Astrocyte (in vitro differentiated cells and primary cell): Measurements from ENCODE around the gene CCSER1. TPM values are rescaled to one million over a fixed set of nuclear protein-coding genes. Genes with fewer than 3 reads are reported as not detected.
A peak's percentile ranks its signal among the peaks of the same experiment; 100 is the strongest.
"Not testable (repeated sequence)": the region's sequence is repeated elsewhere in the genome, so short reads cannot be mapped to it uniquely, and the experiment has no call there.

Experiments
- DNase-seq: peaks from one replicate; pipeline ENCODE4 v3.0.0-alpha.2; 2010; ENCODE audit warnings: low read depth
- FAIRE-seq: peaks from 2 replicates; lab custom pipeline; 2011; peaks lifted over from hg19 to GRCh38; lab: Jason Lieb, UNC
- H2AFZ ChIP-seq: 2 replicates; pipeline ENCODE4 v1.6.0; 2012; ENCODE audit warnings: low read depth, low read length, inconsistent platforms
- H3K27ac ChIP-seq: 2 replicates; pipeline ENCODE4 v1.5.1; 2011; ENCODE audit warnings: low read depth, low read length, inconsistent platforms
- H3K27me3 ChIP-seq: 2 replicates; pipeline ENCODE4 v1.6.0; 2011; ENCODE audit warnings: low read length, inconsistent platforms; ENCODE audit not compliant: insufficient read depth
- H3K36me3 ChIP-seq: 2 replicates; pipeline ENCODE4 v1.5.1; 2011; ENCODE audit warnings: low read length, inconsistent platforms; ENCODE audit not compliant: insufficient read depth
- H3K4me1 ChIP-seq: 2 replicates; pipeline ENCODE4 v1.5.1; 2011; ENCODE audit warnings: low read length, inconsistent platforms; ENCODE audit not compliant: insufficient read depth
- H3K4me2 ChIP-seq: 2 replicates; pipeline ENCODE4 v1.6.0; 2012; ENCODE audit warnings: low read length, inconsistent platforms
- H3K4me3 ChIP-seq: 2 replicates; pipeline ENCODE4 v1.5.1; 2011; ENCODE audit warnings: low read depth, mild to moderate bottlenecking, low read length, inconsistent platforms; ENCODE audit not compliant: insufficient read depth
- H3K79me2 ChIP-seq: 2 replicates; pipeline ENCODE4 v1.6.0; 2012; ENCODE audit warnings: mild to moderate bottlenecking, low read length, inconsistent platforms; ENCODE audit not compliant: insufficient read depth
- H3K9ac ChIP-seq: 2 replicates; pipeline ENCODE4 v1.6.0; 2012; ENCODE audit warnings: mild to moderate bottlenecking, low read length, inconsistent platforms
- H3K9me3 ChIP-seq: 2 replicates; pipeline ENCODE4 v1.5.1; 2012; ENCODE audit warnings: low read depth, mild to moderate bottlenecking, low read length, inconsistent platforms; ENCODE audit not compliant: insufficient read depth
- H4K20me1 ChIP-seq: 2 replicates; pipeline ENCODE4 v1.6.0; 2012; ENCODE audit warnings: low read length, inconsistent platforms; ENCODE audit not compliant: insufficient read depth
- H3K27ac Mint-ChIP-seq: one replicate; pipeline ENCODE4 v1.8.0; 2021; ENCODE audit warnings: mild to moderate bottlenecking, mixed read lengths; ENCODE audit not compliant: unreplicated experiment
- H3K27me3 Mint-ChIP-seq: one replicate; pipeline ENCODE4 v1.8.0; 2021; ENCODE audit warnings: low read depth, mixed read lengths; ENCODE audit not compliant: unreplicated experiment
- H3K36me3 Mint-ChIP-seq: one replicate; pipeline ENCODE4 v1.8.0; 2021; ENCODE audit warnings: low read depth, mixed read lengths; ENCODE audit not compliant: unreplicated experiment
- H3K4me1 Mint-ChIP-seq: one replicate; pipeline ENCODE4 v1.8.0; 2021; ENCODE audit warnings: low read depth, mixed read lengths; ENCODE audit not compliant: unreplicated experiment
- H3K4me3 Mint-ChIP-seq: one replicate; pipeline ENCODE4 v1.8.0; 2021; ENCODE audit warnings: mild to moderate bottlenecking, moderate library complexity, mixed read lengths; ENCODE audit not compliant: unreplicated experiment
- H3K9me3 Mint-ChIP-seq: one replicate; pipeline ENCODE4 v1.8.0; 2021; ENCODE audit warnings: mild to moderate bottlenecking, mixed read lengths; ENCODE audit not compliant: unreplicated experiment
- EZH2 ChIP-seq: IDR thresholded peaks from 2 replicates; pipeline ENCODE4 v1.6.1; 2012; ENCODE audit warnings: mild to moderate bottlenecking, low read length, inconsistent platforms; ENCODE audit not compliant: insufficient read depth
- total RNA-seq: library from RNA; stranded (reverse); gene quantifications from 2 replicates; pipeline ENCODE4 v1.2.1, GENCODE V29; 2021
- TF ChIP-seq, protein P1 (sequence below): IDR thresholded peaks from 2 replicates; pipeline ENCODE4 v1.5.1; 2011; ENCODE audit warnings: low read depth, mild to moderate bottlenecking, inconsistent platforms, low read length, moderate library complexity; ENCODE audit not compliant: insufficient read depth

The CCSER1 gene
- total RNA-seq, 1 donor from 2014 or later, result 2.2 TPM

DNA sequence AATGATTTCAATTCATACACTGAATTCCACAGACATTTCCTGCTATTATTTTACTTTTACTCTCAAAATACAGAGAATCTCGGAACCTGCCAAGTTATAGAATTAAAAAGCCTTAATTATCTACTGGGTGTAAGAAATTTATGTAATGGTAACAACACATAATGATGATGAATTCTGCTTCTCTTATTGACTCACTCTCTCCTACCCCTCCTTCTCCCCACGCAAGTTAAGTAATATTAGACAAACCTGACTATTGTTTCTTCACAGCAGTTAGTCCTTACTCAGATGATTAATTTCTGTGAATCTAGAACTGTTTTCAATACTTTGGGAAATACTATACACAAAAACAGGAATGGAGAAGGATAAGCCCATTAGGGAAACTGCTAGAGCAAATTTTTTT is 762.0 kb downstream of the CCSER1 start:
- H3K9me3 Mint-ChIP-seq, result no peaks in the 10 kb centered on the region
- no peak for FAIRE-seq

DNA sequence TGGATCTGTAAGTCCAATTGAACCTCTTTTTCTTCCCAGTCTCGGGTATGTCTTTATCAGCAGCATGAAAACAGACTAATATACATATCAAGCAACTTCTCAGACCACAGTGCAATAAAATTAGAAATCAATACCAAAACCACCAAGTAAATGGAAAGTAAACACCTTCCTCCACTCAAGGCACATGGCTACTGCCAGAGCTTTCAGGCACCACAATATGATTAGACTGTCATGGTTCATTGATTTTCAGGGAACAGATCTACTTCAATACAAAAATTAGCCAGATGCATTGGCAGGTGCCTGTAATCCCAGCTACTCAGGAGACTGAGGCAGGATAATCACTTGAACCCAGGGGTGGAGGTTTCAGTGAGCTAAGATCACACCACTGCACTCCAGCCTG is 776.2 kb downstream of the CCSER1 start:
- not testable (repeated sequence) for H3K4me3 ChIP-seq, H3K9ac ChIP-seq, H3K36me3 ChIP-seq, H3K27me3 Mint-ChIP-seq, H3K27ac ChIP-seq, H3K4me1 ChIP-seq, H3K27ac Mint-ChIP-seq, H3K9me3 Mint-ChIP-seq, H3K4me3 Mint-ChIP-seq, H3K4me1 Mint-ChIP-seq, H2AFZ ChIP-seq, H3K9me3 ChIP-seq, H3K36me3 Mint-ChIP-seq, H4K20me1 ChIP-seq, FAIRE-seq, H3K4me2 ChIP-seq, DNase-seq, H3K79me2 ChIP-seq, H3K27me3 ChIP-seq

More for the DNA sequence above, 762.0 kb downstream of the CCSER1 start:
- no peak overlapping the region for H2AFZ ChIP-seq
- H3K79me2 ChIP-seq, result no peaks in the 10 kb centered on the region
- Mint-ChIP-seq H3K4me3 (no peak overlapping the region), H3K4me1 (no peaks in the 10 kb centered on the region), H3K27ac (no peak overlapping the region), H3K27me3 (no peaks in the 10 kb centered on the region), H3K36me3 (no peaks in the 10 kb centered on the region)
- no peak overlapping the region for H3K4me2 ChIP-seq
- H3K27ac ChIP-seq, result no peak overlapping the region
- no peak overlapping the region for H3K4me3 ChIP-seq
- TF ChIP-seq EZH2, result no peak
- TF ChIP-seq, protein P1, sequence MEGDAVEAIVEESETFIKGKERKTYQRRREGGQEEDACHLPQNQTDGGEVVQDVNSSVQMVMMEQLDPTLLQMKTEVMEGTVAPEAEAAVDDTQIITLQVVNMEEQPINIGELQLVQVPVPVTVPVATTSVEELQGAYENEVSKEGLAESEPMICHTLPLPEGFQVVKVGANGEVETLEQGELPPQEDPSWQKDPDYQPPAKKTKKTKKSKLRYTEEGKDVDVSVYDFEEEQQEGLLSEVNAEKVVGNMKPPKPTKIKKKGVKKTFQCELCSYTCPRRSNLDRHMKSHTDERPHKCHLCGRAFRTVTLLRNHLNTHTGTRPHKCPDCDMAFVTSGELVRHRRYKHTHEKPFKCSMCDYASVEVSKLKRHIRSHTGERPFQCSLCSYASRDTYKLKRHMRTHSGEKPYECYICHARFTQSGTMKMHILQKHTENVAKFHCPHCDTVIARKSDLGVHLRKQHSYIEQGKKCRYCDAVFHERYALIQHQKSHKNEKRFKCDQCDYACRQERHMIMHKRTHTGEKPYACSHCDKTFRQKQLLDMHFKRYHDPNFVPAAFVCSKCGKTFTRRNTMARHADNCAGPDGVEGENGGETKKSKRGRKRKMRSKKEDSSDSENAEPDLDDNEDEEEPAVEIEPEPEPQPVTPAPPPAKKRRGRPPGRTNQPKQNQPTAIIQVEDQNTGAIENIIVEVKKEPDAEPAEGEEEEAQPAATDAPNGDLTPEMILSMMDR, result no peak
- no peaks in the 10 kb centered on the region for H3K36me3 ChIP-seq
- H3K9me3 ChIP-seq, result no peaks in the 10 kb centered on the region
- no peaks in the 10 kb centered on the region for H4K20me1 ChIP-seq
- no peak overlapping the region for H3K9ac ChIP-seq
- no peaks in the 10 kb centered on the region for H3K4me1 ChIP-seq
- H3K27me3 ChIP-seq, result no peaks in the 10 kb centered on the region
- DNase-seq, result no peak

DNA sequence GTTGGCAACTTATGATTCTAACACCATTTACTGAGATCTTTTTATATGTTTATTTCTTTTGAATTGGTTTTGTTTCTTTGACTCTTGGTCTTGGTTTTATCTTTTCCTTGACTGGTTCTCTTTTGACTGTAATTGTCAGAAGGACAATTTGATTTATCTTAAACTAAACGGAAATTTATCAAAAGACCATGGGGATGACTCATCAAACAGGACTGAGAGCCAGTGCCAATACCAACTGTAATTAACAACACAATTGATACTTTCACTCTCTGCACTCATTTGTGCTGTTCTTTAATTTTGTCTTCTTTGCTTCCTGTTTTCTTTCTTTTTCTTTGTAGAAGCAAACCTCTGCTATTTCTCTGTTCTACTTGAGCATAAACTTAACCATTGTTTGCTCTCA is 776.8 kb downstream of the CCSER1 start:
- Histone ChIP-seq H3K27ac (no peak overlapping the region), H2AFZ (no peak overlapping the region), H4K20me1 (no peaks in the 10 kb centered on the region), H3K4me1 (no peaks in the 10 kb centered on the region), H3K27me3 (no peaks in the 10 kb centered on the region), H3K79me2 (no peaks in the 10 kb centered on the region), H3K4me3 (no peak overlapping the region), H3K9me3 (no peaks in the 10 kb centered on the region), H3K36me3 (no peaks in the 10 kb centered on the region), H3K9ac (no peak overlapping the region), H3K4me2 (peak overlapping the region; percentile 1)
- TF ChIP-seq, protein P1, result no peak
- no peak for TF ChIP-seq EZH2
- no peak overlapping the region for H3K27ac Mint-ChIP-seq
- H3K27me3 Mint-ChIP-seq, result no peaks in the 10 kb centered on the region
- no peak for FAIRE-seq
- H3K4me1 Mint-ChIP-seq, result peaks cover 5% of the 10 kb centered on the region
- H3K9me3 Mint-ChIP-seq, result no peaks in the 10 kb centered on the region
- no peak for DNase-seq
- no peak overlapping the region for H3K4me3 Mint-ChIP-seq
- H3K36me3 Mint-ChIP-seq, result no peaks in the 10 kb centered on the region
